ENCODE measurements around the gene NECTIN4.
A peak's percentile ranks its signal among the peaks of the same experiment; 100 is the strongest.

The NECTIN4 gene

DNA sequence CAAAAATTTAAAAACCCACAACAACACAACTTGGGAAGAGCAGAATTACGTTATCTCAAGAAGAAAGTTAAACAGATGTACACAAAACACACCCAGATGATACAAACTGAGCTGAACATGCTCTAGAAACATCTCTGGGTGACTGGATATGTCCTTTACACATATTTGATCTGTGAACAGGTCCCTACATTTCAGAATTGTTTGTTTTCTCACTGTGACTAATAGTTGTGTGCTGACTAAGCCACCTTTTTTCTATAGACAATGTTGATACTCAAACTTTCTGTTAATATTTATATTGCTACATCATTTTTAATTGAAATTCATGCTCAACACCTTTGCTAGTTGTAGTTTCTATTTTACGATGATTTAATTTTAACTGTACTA lies 67.4 kb downstream of the NECTIN4 start:
- no peak for DNase-seq (ENCODE audit: low spot score)

- DNase-seq (ENCODE audit: low spot score): peak; percentile 37
Measured at GRCh38 chr1:161021165-161021969, 68.0 kb downstream of the NECTIN4 start.

Measured in pons (tissue), 1 donor.